GM23338 (cell line): ENCODE measurements around the gene DDX4. TPM values are rescaled to one million over a fixed set of nuclear protein-coding genes. Genes with fewer than 3 reads are reported as not detected.

Experiments
- ATAC-seq: fragments of 200-7000 bp; cut with Tn5 transposase; 3 replicates; pipeline ENCODE4 v1.9.1; 2020
- DNase-seq: peaks from one replicate; pipeline ENCODE4 v3.0.0-alpha.2; 2015; ENCODE audit warnings: low spot score
- H2AFZ ChIP-seq: fragments of 200-600 bp; sonication (generic); 2 replicates; pipeline ENCODE4 v1.8.0; 2016; ENCODE audit warnings: antibody characterized with exemption, mild to moderate bottlenecking, moderate library complexity
- H3F3A ChIP-seq: fragments of 200-600 bp; sonication (generic); replicated peaks from 2 replicates; pipeline ENCODE4 v1.8.0; 2017; ENCODE audit warnings: antibody characterized with exemption, mixed run types, low read depth
- H3K27ac ChIP-seq: fragments of 200-600 bp; sonication (generic); 2 replicates; pipeline ENCODE4 v1.6.1; 2016; ENCODE audit warnings: low read depth
- H3K27me3 ChIP-seq: fragments of 200-600 bp; sonication (generic); 2 replicates; pipeline ENCODE4 v1.8.0; 2016; ENCODE audit warnings: mild to moderate bottlenecking, mixed run types, moderate library complexity; ENCODE audit not compliant: insufficient read depth
- H3K36me3 ChIP-seq: fragments of 200-600 bp; sonication (generic); 2 replicates; pipeline ENCODE4 v1.8.0; 2016; ENCODE audit warnings: mild to moderate bottlenecking; ENCODE audit not compliant: insufficient read depth
- H3K4me1 ChIP-seq: fragments of 200-600 bp; sonication (generic); 2 replicates; pipeline ENCODE4 v1.8.0; 2016; ENCODE audit warnings: mild to moderate bottlenecking, moderate library complexity; ENCODE audit not compliant: insufficient read depth
- H3K4me2 ChIP-seq: fragments of 200-600 bp; sonication (generic); 2 replicates; pipeline ENCODE4 v1.7.1; 2017; ENCODE audit warnings: mixed run types
- H3K4me3 ChIP-seq: fragments of 200-600 bp; sonication (generic); 2 replicates; pipeline ENCODE4 v1.6.1; 2016; ENCODE audit warnings: mixed run types
- H3K79me2 ChIP-seq: fragments of 200-600 bp; sonication (generic); replicated peaks from 2 replicates; pipeline ENCODE4 v1.8.0; 2017; ENCODE audit warnings: mild to moderate bottlenecking; ENCODE audit not compliant: insufficient read depth
- H3K9me2 ChIP-seq: fragments of 200-600 bp; sonication (generic); 2 replicates; pipeline ENCODE4 v1.8.0; 2017; ENCODE audit not compliant: insufficient read depth
- H4K20me1 ChIP-seq: fragments of 200-600 bp; sonication (generic); replicated peaks from 2 replicates; pipeline ENCODE4 v1.8.0; 2017; ENCODE audit warnings: mild to moderate bottlenecking; ENCODE audit not compliant: insufficient read depth
- H3K27ac Mint-ChIP-seq: 2 replicates; pipeline ENCODE4 v1.8.0; 2020; ENCODE audit warnings: inconsistent platforms, mild to moderate bottlenecking, moderate library complexity, mixed read lengths
- H3K27me3 Mint-ChIP-seq: 3 replicates; pipeline ENCODE4 v1.8.0; 2022; ENCODE audit warnings: low read depth, mild to moderate bottlenecking, moderate library complexity, mixed read lengths, inconsistent platforms; ENCODE audit not compliant: insufficient read depth, poor library complexity
- H3K36me3 Mint-ChIP-seq: 3 replicates; pipeline ENCODE4 v1.8.0; 2021; ENCODE audit warnings: low read depth, mild to moderate bottlenecking, inconsistent platforms, moderate library complexity, mixed read lengths
- H3K4me1 Mint-ChIP-seq: 3 replicates; pipeline ENCODE4 v1.8.0; 2020; ENCODE audit warnings: mild to moderate bottlenecking, inconsistent platforms, mixed read lengths
- H3K4me3 Mint-ChIP-seq: 3 replicates; pipeline ENCODE4 v1.8.0; 2021; ENCODE audit warnings: moderate library complexity, mild to moderate bottlenecking, inconsistent platforms, mixed read lengths
- H3K9me3 Mint-ChIP-seq: 3 replicates; pipeline ENCODE4 v1.8.0; 2020; ENCODE audit warnings: moderate library complexity, mild to moderate bottlenecking, inconsistent platforms, mixed read lengths
- JUNB ChIP-seq: IDR thresholded peaks from one replicate; pipeline ENCODE4 v1.6.1; 2016; ENCODE audit warnings: antibody characterized with exemption; ENCODE audit not compliant: unreplicated experiment
- polyA plus RNA-seq: library from polyadenylated mRNA; unstranded; fragments of >200 nt; fragmentation: Nextera tagmentation; extraction: Ambion mirVana; gene quantifications from 2 replicates; pipeline ENCODE4 v1.2.1, GENCODE V29; 2016
- total RNA-seq: library from RNA; depleted of rRNA; stranded (reverse); fragments of >200 nt; shearing (Covaris generic); gene quantifications from 2 replicates; pipeline ENCODE4 v1.2.3, GENCODE V29; 2014
- TF ChIP-seq, protein P1 (sequence below): fragments of 250-450 bp; sonication (Bioruptor Pico); IDR thresholded peaks from 2 replicates; pipeline ENCODE4 v1.5.0; 2020; ENCODE audit warnings: mild to moderate bottlenecking, moderate library complexity

DDX4 gene
- total and polyA plus RNA-seq, 2 experiments from 2014 or later = 0.83 TPM; not detected in 1

- Histone ChIP-seq H3K79me2 (peaks cover 56% of the 10 kb centered on the region), H3K4me1 (no peaks in the 10 kb centered on the region), H3K9me2 (no peaks in the 10 kb centered on the region), H3K27ac (no peak overlapping the region), H3K27me3 (no peaks in the 10 kb centered on the region), H3K4me3 (no peak overlapping the region), H3F3A (no peaks in the 10 kb centered on the region), H3K36me3 (no peaks in the 10 kb centered on the region; the same call in none of the 2 replicates), H4K20me1 (peaks cover 3% of the 10 kb centered on the region; the same call in 1 of the 2 replicates), H3K4me2 (no peak overlapping the region), H2AFZ (no peak overlapping the region)
- Mint-ChIP-seq H3K9me3 (peaks cover 4% of the 10 kb centered on the region; the same call in 1 of the 3 replicates), H3K27ac (no peak overlapping the region), H3K4me1 (peaks cover 6% of the 10 kb centered on the region; the same call in 1 of the 3 replicates), H3K36me3 (peaks cover 27% of the 10 kb centered on the region; the same call in 2 of the 3 replicates), H3K4me3 (no peak overlapping the region), H3K27me3 (peaks cover 7% of the 10 kb centered on the region)
- ATAC-seq (no peak), DNase-seq (no peak)
- TF ChIP-seq JUNB = no peak
- TF ChIP-seq, protein P1, sequence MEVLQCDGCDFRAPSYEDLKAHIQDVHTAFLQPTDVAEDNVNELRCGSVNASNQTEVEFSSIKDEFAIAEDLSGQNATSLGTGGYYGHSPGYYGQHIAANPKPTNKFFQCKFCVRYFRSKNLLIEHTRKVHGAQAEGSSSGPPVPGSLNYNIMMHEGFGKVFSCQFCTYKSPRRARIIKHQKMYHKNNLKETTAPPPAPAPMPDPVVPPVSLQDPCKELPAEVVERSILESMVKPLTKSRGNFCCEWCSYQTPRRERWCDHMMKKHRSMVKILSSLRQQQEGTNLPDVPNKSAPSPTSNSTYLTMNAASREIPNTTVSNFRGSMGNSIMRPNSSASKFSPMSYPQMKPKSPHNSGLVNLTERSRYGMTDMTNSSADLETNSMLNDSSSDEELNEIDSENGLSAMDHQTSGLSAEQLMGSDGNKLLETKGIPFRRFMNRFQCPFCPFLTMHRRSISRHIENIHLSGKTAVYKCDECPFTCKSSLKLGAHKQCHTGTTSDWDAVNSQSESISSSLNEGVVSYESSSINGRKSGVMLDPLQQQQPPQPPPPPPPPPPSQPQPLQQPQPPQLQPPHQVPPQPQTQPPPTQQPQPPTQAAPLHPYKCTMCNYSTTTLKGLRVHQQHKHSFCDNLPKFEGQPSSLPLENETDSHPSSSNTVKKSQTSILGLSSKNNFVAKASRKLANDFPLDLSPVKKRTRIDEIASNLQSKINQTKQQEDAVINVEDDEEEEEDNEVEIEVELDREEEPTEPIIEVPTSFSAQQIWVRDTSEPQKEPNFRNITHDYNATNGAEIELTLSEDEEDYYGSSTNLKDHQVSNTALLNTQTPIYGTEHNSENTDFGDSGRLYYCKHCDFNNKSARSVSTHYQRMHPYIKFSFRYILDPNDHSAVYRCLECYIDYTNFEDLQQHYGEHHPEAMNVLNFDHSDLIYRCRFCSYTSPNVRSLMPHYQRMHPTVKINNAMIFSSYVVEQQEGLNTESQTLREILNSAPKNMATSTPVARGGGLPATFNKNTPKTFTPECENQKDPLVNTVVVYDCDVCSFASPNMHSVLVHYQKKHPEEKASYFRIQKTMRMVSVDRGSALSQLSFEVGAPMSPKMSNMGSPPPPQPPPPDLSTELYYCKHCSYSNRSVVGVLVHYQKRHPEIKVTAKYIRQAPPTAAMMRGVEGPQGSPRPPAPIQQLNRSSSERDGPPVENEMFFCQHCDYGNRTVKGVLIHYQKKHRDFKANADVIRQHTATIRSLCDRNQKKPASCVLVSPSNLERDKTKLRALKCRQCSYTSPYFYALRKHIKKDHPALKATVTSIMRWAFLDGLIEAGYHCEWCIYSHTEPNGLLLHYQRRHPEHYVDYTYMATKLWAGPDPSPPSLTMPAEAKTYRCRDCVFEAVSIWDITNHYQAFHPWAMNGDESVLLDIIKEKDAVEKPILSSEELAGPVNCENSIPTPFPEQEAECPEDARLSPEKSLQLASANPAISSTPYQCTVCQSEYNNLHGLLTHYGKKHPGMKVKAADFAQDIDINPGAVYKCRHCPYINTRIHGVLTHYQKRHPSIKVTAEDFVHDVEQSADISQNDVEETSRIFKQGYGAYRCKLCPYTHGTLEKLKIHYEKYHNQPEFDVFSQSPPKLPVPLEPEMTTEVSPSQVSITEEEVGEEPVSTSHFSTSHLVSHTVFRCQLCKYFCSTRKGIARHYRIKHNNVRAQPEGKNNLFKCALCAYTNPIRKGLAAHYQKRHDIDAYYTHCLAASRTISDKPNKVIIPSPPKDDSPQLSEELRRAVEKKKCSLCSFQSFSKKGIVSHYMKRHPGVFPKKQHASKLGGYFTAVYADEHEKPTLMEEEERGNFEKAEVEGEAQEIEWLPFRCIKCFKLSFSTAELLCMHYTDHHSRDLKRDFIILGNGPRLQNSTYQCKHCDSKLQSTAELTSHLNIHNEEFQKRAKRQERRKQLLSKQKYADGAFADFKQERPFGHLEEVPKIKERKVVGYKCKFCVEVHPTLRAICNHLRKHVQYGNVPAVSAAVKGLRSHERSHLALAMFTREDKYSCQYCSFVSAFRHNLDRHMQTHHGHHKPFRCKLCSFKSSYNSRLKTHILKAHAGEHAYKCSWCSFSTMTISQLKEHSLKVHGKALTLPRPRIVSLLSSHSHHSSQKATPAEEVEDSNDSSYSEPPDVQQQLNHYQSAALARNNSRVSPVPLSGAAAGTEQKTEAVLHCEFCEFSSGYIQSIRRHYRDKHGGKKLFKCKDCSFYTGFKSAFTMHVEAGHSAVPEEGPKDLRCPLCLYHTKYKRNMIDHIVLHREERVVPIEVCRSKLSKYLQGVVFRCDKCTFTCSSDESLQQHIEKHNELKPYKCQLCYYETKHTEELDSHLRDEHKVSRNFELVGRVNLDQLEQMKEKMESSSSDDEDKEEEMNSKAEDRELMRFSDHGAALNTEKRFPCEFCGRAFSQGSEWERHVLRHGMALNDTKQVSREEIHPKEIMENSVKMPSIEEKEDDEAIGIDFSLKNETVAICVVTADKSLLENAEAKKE (CRISPR knock-in tag) = no peak
Observed at GRCh38 chr5:55708732-55709131, 29.1 kb upstream of the DDX4 start.

DNA sequence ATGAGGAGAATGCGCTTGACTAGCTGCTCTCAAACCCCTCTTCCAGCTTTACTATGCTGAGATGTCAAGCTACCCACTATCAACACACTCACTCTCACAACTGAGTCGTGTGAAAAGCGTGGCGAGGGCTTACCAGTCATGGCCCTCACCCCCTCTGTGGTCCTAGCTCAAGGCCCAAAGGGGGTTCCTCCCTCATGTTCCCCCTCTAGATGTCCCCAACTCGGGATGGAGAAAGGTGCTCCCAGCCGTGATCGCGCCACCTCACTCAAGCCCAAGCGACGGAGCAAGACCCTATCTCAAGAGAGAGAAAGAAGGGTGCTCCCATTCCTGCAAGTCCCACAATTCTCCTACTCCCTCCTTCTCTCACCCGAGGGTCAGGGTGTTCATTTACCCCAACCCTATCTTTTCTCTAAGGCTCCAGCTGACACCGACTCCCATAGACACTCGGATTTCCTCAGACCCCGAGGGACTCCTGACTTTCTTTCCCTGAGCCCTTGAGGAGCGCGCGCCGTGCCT is 26.3 kb upstream of the DDX4 start:
- peaks cover 24% of the 10 kb centered on the region for H3K36me3 Mint-ChIP-seq
- peak; percentile 5 for ATAC-seq
- H3K27ac ChIP-seq = peak overlapping the region; percentile 72
- TF ChIP-seq JUNB = no peak
- TF ChIP-seq, protein P1 (CRISPR knock-in tag) = no peak

More for the DNA sequence above, 26.3 kb upstream of the DDX4 start:
- no peaks in the 10 kb centered on the region for H3K4me1 ChIP-seq
- no peaks in the 10 kb centered on the region for H3K27me3 ChIP-seq
- H4K20me1 ChIP-seq = peaks cover 3% of the 10 kb centered on the region; the same call in 1 of the 2 replicates
- peaks cover 35% of the 10 kb centered on the region for H3K79me2 ChIP-seq
- peaks cover 6% of the 10 kb centered on the region for H3K9me3 Mint-ChIP-seq
- peak overlapping the region; percentile 96 for H3K4me3 ChIP-seq
- peak overlapping the region; percentile 91 for H2AFZ ChIP-seq
- H3K9me2 ChIP-seq = no peaks in the 10 kb centered on the region
- DNase-seq = no peak
- peaks cover 7% of the 10 kb centered on the region for H3K27me3 Mint-ChIP-seq
- peak overlapping the region; percentile 99 for H3K4me3 Mint-ChIP-seq
- peak overlapping the region; percentile 97 for H3K27ac Mint-ChIP-seq
- peaks cover 6% of the 10 kb centered on the region; the same call in 1 of the 3 replicates for H3K4me1 Mint-ChIP-seq
- H3F3A ChIP-seq = no peaks in the 10 kb centered on the region
- H3K4me2 ChIP-seq = peak overlapping the region; percentile 89
- H3K36me3 ChIP-seq = no peaks in the 10 kb centered on the region; the same call in none of the 2 replicates
